Measurements from ENCODE around the gene UGDH.
A peak's percentile ranks its signal among the peaks of the same experiment; 100 is the strongest.

UGDH gene

GRCh38 chr4:39527296-39528060 is at the start of gene UGDH (continued):
- TF ChIP-seq ZSCAN5A (tag by site-specific recombination; IDR thresholded peaks at IDR 0.05), result 0 out of 2 replicates have a peak, but pooled peaks have one; percentile 64
- no peak for TF ChIP-seq ZNF280C (tag by site-specific recombination; IDR thresholded peaks at IDR 0.05)
- peak; percentile 51 for TF ChIP-seq ZNF692 (tag by site-specific recombination; IDR thresholded peaks at IDR 0.05)
- no peak for TF ChIP-seq ZNF555 (tag by site-specific recombination; conservative IDR thresholded peaks at IDR 0.05)
- TF ChIP-seq ZNF114 (tag by site-specific recombination; IDR thresholded peaks at IDR 0.05), result no peak
- TF ChIP-seq REST (tag by site-specific recombination; IDR thresholded peaks at IDR 0.05), result peak; percentile 82
- peak; percentile 34; the same call in 1 of the 2 replicates for TF ChIP-seq YY2 (tag by site-specific recombination; IDR thresholded peaks at IDR 0.05)
- TF ChIP-seq ZNF23 (tag by site-specific recombination; IDR thresholded peaks at IDR 0.05; ENCODE audit: borderline replicate concordance), result no peak
- TF ChIP-seq ZNF354C (tag by site-specific recombination; IDR thresholded peaks at IDR 0.05; ENCODE audit: borderline replicate concordance, low read depth), result no peak
- TF ChIP-seq ZFP37 (tag by site-specific recombination; IDR thresholded peaks at IDR 0.05), result peak; percentile 16; the same call in 1 of the 2 replicates
- TF ChIP-seq YY1 (tag by site-specific recombination; IDR thresholded peaks at IDR 0.05), result no peak
- no peak for TF ChIP-seq ZSCAN18 (tag by site-specific recombination; IDR thresholded peaks at IDR 0.05)
- TF ChIP-seq ZNF610 (tag by site-specific recombination; IDR thresholded peaks at IDR 0.05; ENCODE audit: borderline replicate concordance), result peak; percentile 49; the same call in 1 of the 2 replicates
- TF ChIP-seq ZNF777 (tag by site-specific recombination; IDR thresholded peaks at IDR 0.05; ENCODE audit: borderline replicate concordance), result no peak
- no peak for TF ChIP-seq ZNF202 (tag by site-specific recombination; IDR thresholded peaks at IDR 0.05; ENCODE audit: borderline replicate concordance)
- 0 out of 2 replicates have a peak, but pooled peaks have one; percentile 20 for TF ChIP-seq ZSCAN30 (tag by site-specific recombination; IDR thresholded peaks at IDR 0.05)
- peak; percentile 75 for TF ChIP-seq ZNF76 (tag by site-specific recombination; IDR thresholded peaks at IDR 0.05; ENCODE audit: borderline replicate concordance, low read depth)
- TF ChIP-seq ZNF549 (tag by site-specific recombination; IDR thresholded peaks at IDR 0.05), result no peak
- TF ChIP-seq ZNF398 (tag by site-specific recombination; IDR thresholded peaks at IDR 0.05), result no peak; the same call in 1 of the 2 replicates
- TF ChIP-seq ZNF501 (tag by site-specific recombination; IDR thresholded peaks at IDR 0.05), result peak; percentile 31
- TF ChIP-seq ZNF510 (tag by site-specific recombination; IDR thresholded peaks at IDR 0.05; ENCODE audit: insufficient replicate concordance), result no peak
- TF ChIP-seq ZNF768 (tag by site-specific recombination; IDR thresholded peaks at IDR 0.05), result no peak
- no peak for TF ChIP-seq ZNF169 (tag by site-specific recombination; IDR thresholded peaks at IDR 0.05)
- TF ChIP-seq CTCF (tag by site-specific recombination; IDR thresholded peaks at IDR 0.05), result no peak; the same call in 1 of the 2 replicates
